A673 (cell line): ENCODE data around the gene AOPEP.

Source experiments
- EZH2 ChIP-seq: fragments of 200-600 bp; sonication (generic); IDR thresholded peaks from 2 replicates; pipeline ENCODE4 v1.6.1; 2017; ENCODE audit warnings: borderline replicate concordance, low read depth, mild to moderate bottlenecking, mixed read lengths, antibody characterized with exemption, low read length; ENCODE audit not compliant: poor library complexity, severe bottlenecking
- TF ChIP-seq, protein P1 (sequence below): fragments of 300-800, 200-600 bp; sonication (generic); conservative IDR thresholded peaks from 2 replicates; pipeline ENCODE4 v1.5.1; 2017; ENCODE audit warnings: low read depth, mild to moderate bottlenecking, antibody characterized with exemption, low read length, moderate library complexity, mixed read lengths

DNA sequence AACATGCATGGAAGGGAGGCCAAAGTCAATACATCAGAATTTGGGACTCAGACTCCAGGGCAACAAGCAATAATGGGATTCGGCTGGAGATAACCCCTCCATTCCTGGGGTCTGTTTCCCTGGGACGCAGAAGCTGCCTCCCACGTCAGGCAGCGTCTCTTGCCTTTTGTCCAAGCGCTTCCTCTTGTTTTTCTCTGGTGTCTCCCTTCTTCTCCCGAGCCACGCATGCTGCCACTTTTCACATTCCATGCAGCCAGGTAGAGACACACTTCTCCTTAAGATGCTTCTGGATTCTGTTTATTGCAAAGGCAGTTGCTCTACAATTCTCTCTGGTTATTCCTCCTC, 267.3 kb downstream of the AOPEP start:
- TF ChIP-seq, protein P1, sequence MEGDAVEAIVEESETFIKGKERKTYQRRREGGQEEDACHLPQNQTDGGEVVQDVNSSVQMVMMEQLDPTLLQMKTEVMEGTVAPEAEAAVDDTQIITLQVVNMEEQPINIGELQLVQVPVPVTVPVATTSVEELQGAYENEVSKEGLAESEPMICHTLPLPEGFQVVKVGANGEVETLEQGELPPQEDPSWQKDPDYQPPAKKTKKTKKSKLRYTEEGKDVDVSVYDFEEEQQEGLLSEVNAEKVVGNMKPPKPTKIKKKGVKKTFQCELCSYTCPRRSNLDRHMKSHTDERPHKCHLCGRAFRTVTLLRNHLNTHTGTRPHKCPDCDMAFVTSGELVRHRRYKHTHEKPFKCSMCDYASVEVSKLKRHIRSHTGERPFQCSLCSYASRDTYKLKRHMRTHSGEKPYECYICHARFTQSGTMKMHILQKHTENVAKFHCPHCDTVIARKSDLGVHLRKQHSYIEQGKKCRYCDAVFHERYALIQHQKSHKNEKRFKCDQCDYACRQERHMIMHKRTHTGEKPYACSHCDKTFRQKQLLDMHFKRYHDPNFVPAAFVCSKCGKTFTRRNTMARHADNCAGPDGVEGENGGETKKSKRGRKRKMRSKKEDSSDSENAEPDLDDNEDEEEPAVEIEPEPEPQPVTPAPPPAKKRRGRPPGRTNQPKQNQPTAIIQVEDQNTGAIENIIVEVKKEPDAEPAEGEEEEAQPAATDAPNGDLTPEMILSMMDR, result no peak
- TF ChIP-seq EZH2, result no peak
